ENCODE data around the gene UBLCP1.

DNA sequence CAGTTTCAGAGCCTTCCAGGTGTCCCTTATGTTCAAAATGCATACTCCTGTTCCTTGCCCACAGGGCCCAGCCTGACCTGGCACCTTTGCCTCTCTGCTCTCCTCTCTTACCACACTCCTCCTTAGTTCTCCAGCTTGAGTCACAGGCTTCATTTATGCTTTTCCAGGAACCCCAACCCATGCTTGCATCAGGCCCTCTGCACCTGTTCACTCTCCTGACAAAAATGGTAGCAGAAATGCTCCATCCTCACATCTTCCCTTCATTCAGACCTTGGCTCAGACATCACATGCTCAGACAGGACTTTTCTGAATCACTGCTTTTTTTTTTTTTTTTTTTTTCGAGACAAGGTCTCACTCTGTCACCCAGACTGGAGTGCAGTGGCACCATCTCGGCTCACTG lies 38.6 kb upstream of the UBLCP1 start:
- TF ChIP-seq, protein P1, sequence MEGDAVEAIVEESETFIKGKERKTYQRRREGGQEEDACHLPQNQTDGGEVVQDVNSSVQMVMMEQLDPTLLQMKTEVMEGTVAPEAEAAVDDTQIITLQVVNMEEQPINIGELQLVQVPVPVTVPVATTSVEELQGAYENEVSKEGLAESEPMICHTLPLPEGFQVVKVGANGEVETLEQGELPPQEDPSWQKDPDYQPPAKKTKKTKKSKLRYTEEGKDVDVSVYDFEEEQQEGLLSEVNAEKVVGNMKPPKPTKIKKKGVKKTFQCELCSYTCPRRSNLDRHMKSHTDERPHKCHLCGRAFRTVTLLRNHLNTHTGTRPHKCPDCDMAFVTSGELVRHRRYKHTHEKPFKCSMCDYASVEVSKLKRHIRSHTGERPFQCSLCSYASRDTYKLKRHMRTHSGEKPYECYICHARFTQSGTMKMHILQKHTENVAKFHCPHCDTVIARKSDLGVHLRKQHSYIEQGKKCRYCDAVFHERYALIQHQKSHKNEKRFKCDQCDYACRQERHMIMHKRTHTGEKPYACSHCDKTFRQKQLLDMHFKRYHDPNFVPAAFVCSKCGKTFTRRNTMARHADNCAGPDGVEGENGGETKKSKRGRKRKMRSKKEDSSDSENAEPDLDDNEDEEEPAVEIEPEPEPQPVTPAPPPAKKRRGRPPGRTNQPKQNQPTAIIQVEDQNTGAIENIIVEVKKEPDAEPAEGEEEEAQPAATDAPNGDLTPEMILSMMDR (IDR thresholded peaks at IDR 0.05) = no peak
- TF ChIP-seq POLR2A (IDR thresholded peaks at IDR 0.05) = no peak
